MM.1S (cell line): ENCODE results near the gene BUD23.

Source experiments
- DNase-seq: peaks from one replicate; pipeline ENCODE4 v3.0.0-alpha.2; 2015
- H2AFZ ChIP-seq: fragments of 300-600 bp; sonication (generic); 2 replicates; pipeline ENCODE4 v1.6.0; 2016; ENCODE audit warnings: antibody characterized with exemption, low read length
- H3F3A ChIP-seq: fragments of 300-600 bp; sonication (generic); 2 replicates; pipeline ENCODE4 v1.6.1; 2016; ENCODE audit warnings: mild to moderate bottlenecking, antibody characterized with exemption, low read length, moderate library complexity, mixed read lengths; ENCODE audit not compliant: insufficient read depth
- H3K27ac ChIP-seq: fragments of 300-600 bp; sonication (generic); 2 replicates; pipeline ENCODE4 v1.5.1; 2016; ENCODE audit warnings: mild to moderate bottlenecking, low read length
- H3K27me3 ChIP-seq: fragments of 300-600 bp; sonication (generic); replicated peaks from 2 replicates; pipeline ENCODE4 v1.6.0; 2016; ENCODE audit warnings: low read length; ENCODE audit not compliant: insufficient read depth
- H3K36me3 ChIP-seq: fragments of 300-600 bp; sonication (generic); replicated peaks from 2 replicates; pipeline ENCODE4 v1.6.1; 2016; ENCODE audit warnings: mild to moderate bottlenecking, low read length, mixed read lengths; ENCODE audit not compliant: insufficient read depth
- H3K4me1 ChIP-seq: fragments of 300-600 bp; sonication (generic); 2 replicates; pipeline ENCODE4 v1.6.1; 2016; ENCODE audit warnings: low read length, mixed read lengths
- H3K4me2 ChIP-seq: fragments of 300-600 bp; sonication (generic); 2 replicates; pipeline ENCODE4 v1.6.0; 2016; ENCODE audit warnings: low read depth, low read length
- H3K4me3 ChIP-seq: fragments of 300-600 bp; sonication (generic); 2 replicates; pipeline ENCODE4 v1.5.1; 2016; ENCODE audit warnings: low read length, mixed read lengths
- H3K79me2 ChIP-seq: fragments of 300-600 bp; sonication (generic); 2 replicates; pipeline ENCODE4 v1.6.1; 2016; ENCODE audit warnings: mixed run types, low read length, mixed read lengths
- H3K9ac ChIP-seq: fragments of 300-600 bp; sonication (generic); 2 replicates; pipeline ENCODE4 v1.6.1; 2016; ENCODE audit warnings: low read length, mixed read lengths
- H3K9me2 ChIP-seq: fragments of 300-600 bp; sonication (generic); replicated peaks from 2 replicates; pipeline ENCODE4 v1.6.1; 2016; ENCODE audit warnings: mild to moderate bottlenecking, low read length, mixed read lengths; ENCODE audit not compliant: insufficient read depth
- H3K9me3 ChIP-seq: fragments of 300-600 bp; sonication (generic); replicated peaks from 2 replicates; pipeline ENCODE4 v1.6.1; 2016; ENCODE audit warnings: mild to moderate bottlenecking, low read length, mixed read lengths; ENCODE audit not compliant: insufficient read depth
- H4K20me1 ChIP-seq: fragments of 300-600 bp; sonication (generic); 2 replicates; pipeline ENCODE4 v1.6.1; 2016; ENCODE audit warnings: mild to moderate bottlenecking, low read length, moderate library complexity, mixed read lengths; ENCODE audit not compliant: insufficient read depth
- EZH2 ChIP-seq: fragments of 300-600 bp; sonication (generic); optimal IDR thresholded peaks from 2 replicates; pipeline ENCODE3; 2017; ENCODE audit warnings: low read depth, mild to moderate bottlenecking, antibody characterized with exemption, low read length, mixed read lengths
- EZH2phosphoT487 ChIP-seq: fragments of 300-600 bp; sonication (generic); IDR thresholded peaks from 2 replicates; pipeline ENCODE4 v1.6.1; 2018; ENCODE audit warnings: antibody characterized with exemption, low read length
- TF ChIP-seq, protein P1 (sequence below): fragments of 300-600 bp; sonication (generic); IDR thresholded peaks from 2 replicates; pipeline ENCODE4 v1.5.1; 2016; ENCODE audit warnings: antibody characterized with exemption, low read length, mixed read lengths

The BUD23 gene

DNA sequence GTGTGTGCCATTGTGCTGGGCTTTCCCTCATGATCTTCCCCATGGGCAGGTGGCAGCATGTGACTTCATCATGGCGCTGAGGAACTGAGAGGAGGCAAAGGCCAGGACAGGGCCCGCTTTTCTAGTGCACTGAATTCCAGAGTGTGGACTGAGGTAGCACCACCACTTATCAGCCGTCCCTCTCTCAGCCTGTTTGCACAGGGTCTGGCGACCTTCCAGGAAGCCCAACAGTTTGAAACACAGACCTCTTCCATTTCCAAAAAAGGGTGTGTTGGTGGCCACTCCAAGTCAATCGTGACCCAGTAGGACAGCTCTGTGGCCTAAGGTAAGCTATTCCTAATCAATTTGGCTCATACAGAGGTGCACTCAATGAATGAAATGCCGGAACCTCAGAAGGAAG is 4.5 kb upstream of the BUD23 start:
- no peak for DNase-seq
- no peak overlapping the region for H3K4me3 ChIP-seq
- no peak overlapping the region for H3K4me2 ChIP-seq
- TF ChIP-seq EZH2phosphoT487 (no peak), EZH2 (no peak)
- TF ChIP-seq, protein P1, sequence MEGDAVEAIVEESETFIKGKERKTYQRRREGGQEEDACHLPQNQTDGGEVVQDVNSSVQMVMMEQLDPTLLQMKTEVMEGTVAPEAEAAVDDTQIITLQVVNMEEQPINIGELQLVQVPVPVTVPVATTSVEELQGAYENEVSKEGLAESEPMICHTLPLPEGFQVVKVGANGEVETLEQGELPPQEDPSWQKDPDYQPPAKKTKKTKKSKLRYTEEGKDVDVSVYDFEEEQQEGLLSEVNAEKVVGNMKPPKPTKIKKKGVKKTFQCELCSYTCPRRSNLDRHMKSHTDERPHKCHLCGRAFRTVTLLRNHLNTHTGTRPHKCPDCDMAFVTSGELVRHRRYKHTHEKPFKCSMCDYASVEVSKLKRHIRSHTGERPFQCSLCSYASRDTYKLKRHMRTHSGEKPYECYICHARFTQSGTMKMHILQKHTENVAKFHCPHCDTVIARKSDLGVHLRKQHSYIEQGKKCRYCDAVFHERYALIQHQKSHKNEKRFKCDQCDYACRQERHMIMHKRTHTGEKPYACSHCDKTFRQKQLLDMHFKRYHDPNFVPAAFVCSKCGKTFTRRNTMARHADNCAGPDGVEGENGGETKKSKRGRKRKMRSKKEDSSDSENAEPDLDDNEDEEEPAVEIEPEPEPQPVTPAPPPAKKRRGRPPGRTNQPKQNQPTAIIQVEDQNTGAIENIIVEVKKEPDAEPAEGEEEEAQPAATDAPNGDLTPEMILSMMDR: no peak
- H3K79me2 ChIP-seq: peaks cover 48% of the 10 kb centered on the region
- H3K27ac ChIP-seq: no peak overlapping the region
- H3F3A ChIP-seq: no peaks in the 10 kb centered on the region
- H3K9me2 ChIP-seq: no peaks in the 10 kb centered on the region
- H2AFZ ChIP-seq: no peak overlapping the region
- H3K9me3 ChIP-seq: no peaks in the 10 kb centered on the region
- no peaks in the 10 kb centered on the region for H4K20me1 ChIP-seq
- H3K4me1 ChIP-seq: peaks cover 6% of the 10 kb centered on the region
- H3K36me3 ChIP-seq: no peaks in the 10 kb centered on the region
- 0 out of 2 replicates have a peak, but pooled peaks cover 7% of the 10 kb centered on the region for H3K27me3 ChIP-seq
- H3K9ac ChIP-seq: no peak overlapping the region

DNA sequence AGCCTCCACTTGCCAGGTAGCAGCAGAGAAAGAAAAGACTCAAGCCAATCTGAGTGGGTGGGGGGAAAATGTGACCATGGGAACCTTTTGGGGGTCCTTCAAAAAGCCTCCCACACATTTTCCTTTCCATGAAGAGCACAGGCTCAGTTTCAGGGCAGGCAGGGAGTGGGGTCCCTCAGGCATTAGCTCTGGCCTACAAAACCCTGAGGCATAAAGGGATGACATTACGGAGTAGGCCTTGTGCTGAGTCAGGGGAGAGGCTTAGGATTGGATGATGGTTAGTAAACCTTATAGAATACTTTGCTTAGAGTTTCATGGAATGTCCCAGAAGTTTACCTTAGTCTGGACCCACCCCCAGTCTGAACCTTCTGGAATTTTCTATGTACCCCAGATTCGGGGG is 3.7 kb upstream of the BUD23 start:
- Histone ChIP-seq H3K4me1 (peaks cover 6% of the 10 kb centered on the region), H4K20me1 (no peaks in the 10 kb centered on the region), H3K9me3 (no peaks in the 10 kb centered on the region), H3K27me3 (0 out of 2 replicates have a peak, but pooled peaks cover 3% of the 10 kb centered on the region), H3K4me3 (no peak overlapping the region), H3K4me2 (no peak overlapping the region), H3K79me2 (peaks cover 56% of the 10 kb centered on the region), H2AFZ (no peak overlapping the region), H3K27ac (no peak overlapping the region), H3K36me3 (no peaks in the 10 kb centered on the region), H3K9me2 (no peaks in the 10 kb centered on the region), H3F3A (no peaks in the 10 kb centered on the region), H3K9ac (no peak overlapping the region)
- DNase-seq: no peak
- no peak for TF ChIP-seq EZH2phosphoT487
- TF ChIP-seq, protein P1: no peak
- TF ChIP-seq EZH2: no peak

DNA sequence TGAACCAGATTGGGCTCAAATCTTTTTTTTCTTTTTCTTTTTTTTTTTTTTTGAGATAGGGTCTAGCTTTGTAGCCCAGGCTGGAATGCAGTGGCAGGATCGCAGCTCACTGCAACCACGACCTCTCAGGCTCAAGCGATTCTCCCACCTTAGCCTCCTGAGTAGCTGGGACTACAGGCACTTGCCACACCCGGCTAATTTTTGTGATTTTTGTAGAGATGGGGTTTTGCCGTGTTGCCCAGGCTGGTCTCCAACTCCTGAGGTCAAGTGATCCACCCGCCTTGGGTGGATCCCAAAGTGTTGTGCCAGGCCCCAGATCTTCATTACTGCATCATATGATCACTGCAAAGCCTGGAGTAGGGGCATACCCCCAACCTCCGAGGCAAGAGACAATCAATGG is 2.9 kb upstream of the BUD23 start:
- no peak overlapping the region for H3K9ac ChIP-seq
- peaks cover 6% of the 10 kb centered on the region for H3K4me1 ChIP-seq
- H3K79me2 ChIP-seq: peaks cover 64% of the 10 kb centered on the region

More for the DNA sequence above, 2.9 kb upstream of the BUD23 start:
- no peak for DNase-seq
- no peaks in the 10 kb centered on the region for H3K36me3 ChIP-seq
- TF ChIP-seq EZH2phosphoT487: no peak
- TF ChIP-seq, protein P1: no peak
- no peak overlapping the region for H3K4me2 ChIP-seq
- no peaks in the 10 kb centered on the region for H3F3A ChIP-seq
- H3K4me3 ChIP-seq: no peak overlapping the region
- no peak overlapping the region for H3K27ac ChIP-seq
- no peak overlapping the region for H2AFZ ChIP-seq
- no peaks in the 10 kb centered on the region for H3K27me3 ChIP-seq
- H3K9me3 ChIP-seq: no peaks in the 10 kb centered on the region
- H4K20me1 ChIP-seq: no peaks in the 10 kb centered on the region
- H3K9me2 ChIP-seq: no peaks in the 10 kb centered on the region
